ENCODE results near the gene GRM5. TPM values are rescaled to one million over a fixed set of nuclear protein-coding genes. Genes with fewer than 3 reads are reported as not detected.
A peak's percentile ranks its signal among the peaks of the same experiment; 100 is the strongest.
"Not testable (repeated sequence)": the region's sequence is repeated elsewhere in the genome, so short reads cannot be mapped to it uniquely, and the experiment has no call there.

The GRM5 gene
- total RNA-seq, 1 donor from 2014 or later: 0.26 TPM

GRCh38 chr11:89015614-89016013 lies 50.2 kb downstream of the GRM5 start:
- Mint-ChIP-seq H3K4me1 (ENCODE audit: low read depth) (peaks cover 3% of the 10 kb centered on the region), H3K27me3 (no peaks in the 10 kb centered on the region), H3K36me3 (ENCODE audit: insufficient read depth) (no peaks in the 10 kb centered on the region), H3K27ac (no peak overlapping the region), H3K4me3 (ENCODE audit: low read depth) (no peak overlapping the region), H3K9me3 (ENCODE audit: low read depth) (no peaks in the 10 kb centered on the region)
- no peak for DNase-seq (ENCODE audit: low spot score, unreplicated experiment)
- no peak for TF ChIP-seq CTCF (IDR thresholded peaks at IDR 0.05; ENCODE audit: unreplicated experiment)

GRCh38 chr11:89000852-89001251 lies 64.9 kb downstream of the GRM5 start:
- not testable (repeated sequence) for H3K9me3 Mint-ChIP-seq (ENCODE audit: low read depth); H3K4me3 Mint-ChIP-seq (ENCODE audit: low read depth); H3K36me3 Mint-ChIP-seq (ENCODE audit: insufficient read depth); DNase-seq (ENCODE audit: low spot score, unreplicated experiment); H3K27ac Mint-ChIP-seq; H3K27me3 Mint-ChIP-seq; H3K4me1 Mint-ChIP-seq (ENCODE audit: low read depth)

GRCh38 chr11:88979641-88980040 lies 86.1 kb downstream of the GRM5 start:
- no peak for TF ChIP-seq CTCF (IDR thresholded peaks at IDR 0.05; ENCODE audit: unreplicated experiment)
- H3K27me3 Mint-ChIP-seq: no peaks in the 10 kb centered on the region
- H3K4me1 Mint-ChIP-seq (ENCODE audit: low read depth): peaks cover 10% of the 10 kb centered on the region
- no peaks in the 10 kb centered on the region for H3K9me3 Mint-ChIP-seq (ENCODE audit: low read depth)
- no peak for DNase-seq (ENCODE audit: low spot score, unreplicated experiment)
- H3K36me3 Mint-ChIP-seq (ENCODE audit: insufficient read depth): no peaks in the 10 kb centered on the region
- no peak overlapping the region for H3K4me3 Mint-ChIP-seq (ENCODE audit: low read depth)
- H3K27ac Mint-ChIP-seq: peak overlapping the region; percentile 50

GRCh38 chr11:88978992-88979391 lies 86.8 kb downstream of the GRM5 start:
- not testable (repeated sequence) for H3K27me3 Mint-ChIP-seq; H3K4me3 Mint-ChIP-seq (ENCODE audit: low read depth); H3K36me3 Mint-ChIP-seq (ENCODE audit: insufficient read depth); DNase-seq (ENCODE audit: low spot score, unreplicated experiment); H3K27ac Mint-ChIP-seq; H3K9me3 Mint-ChIP-seq (ENCODE audit: low read depth)
- H3K4me1 Mint-ChIP-seq (ENCODE audit: low read depth): peaks cover 10% of the 10 kb centered on the region

GRCh38 chr11:88975441-88975840 lies 90.3 kb downstream of the GRM5 start:
- H3K4me3 Mint-ChIP-seq (ENCODE audit: low read depth); H3K27me3 Mint-ChIP-seq; H3K27ac Mint-ChIP-seq; H3K36me3 Mint-ChIP-seq (ENCODE audit: insufficient read depth); DNase-seq (ENCODE audit: low spot score, unreplicated experiment): not testable (repeated sequence)
- peaks cover 10% of the 10 kb centered on the region for H3K4me1 Mint-ChIP-seq (ENCODE audit: low read depth)
- H3K9me3 Mint-ChIP-seq (ENCODE audit: low read depth): peaks cover 13% of the 10 kb centered on the region

GRCh38 chr11:88972210-88972609 lies 93.6 kb downstream of the GRM5 start:
- Mint-ChIP-seq H3K4me3 (ENCODE audit: low read depth) (no peak overlapping the region), H3K9me3 (ENCODE audit: low read depth) (peaks cover 13% of the 10 kb centered on the region), H3K27me3 (no peaks in the 10 kb centered on the region), H3K27ac (no peak overlapping the region), H3K36me3 (ENCODE audit: insufficient read depth) (no peaks in the 10 kb centered on the region), H3K4me1 (ENCODE audit: low read depth) (no peaks in the 10 kb centered on the region)
- DNase-seq (ENCODE audit: low spot score, unreplicated experiment): no peak
- TF ChIP-seq CTCF (IDR thresholded peaks at IDR 0.05; ENCODE audit: unreplicated experiment): no peak

GRCh38 chr11:88961621-88962020 lies 104.2 kb downstream of the GRM5 start:
- not testable (repeated sequence) for H3K27me3 Mint-ChIP-seq; H3K4me1 Mint-ChIP-seq (ENCODE audit: low read depth); DNase-seq (ENCODE audit: low spot score, unreplicated experiment); H3K27ac Mint-ChIP-seq; H3K9me3 Mint-ChIP-seq (ENCODE audit: low read depth); H3K4me3 Mint-ChIP-seq (ENCODE audit: low read depth); H3K36me3 Mint-ChIP-seq (ENCODE audit: insufficient read depth)

- not testable (repeated sequence) for H3K27me3 Mint-ChIP-seq; DNase-seq (ENCODE audit: low spot score, unreplicated experiment); H3K4me3 Mint-ChIP-seq (ENCODE audit: low read depth); H3K27ac Mint-ChIP-seq; H3K36me3 Mint-ChIP-seq (ENCODE audit: insufficient read depth); H3K9me3 Mint-ChIP-seq (ENCODE audit: low read depth); H3K4me1 Mint-ChIP-seq (ENCODE audit: low read depth)
Observed at GRCh38 chr11:88959857-88960256, 105.9 kb downstream of the GRM5 start.

All from progenitor cell of endocrine pancreas (in vitro differentiated cells).